Dermis microvascular lymphatic vessel endothelial cell (primary cell): ENCODE measurements around the gene CNKSR3. TPM values are rescaled to one million over a fixed set of nuclear protein-coding genes. Genes with fewer than 3 reads are reported as not detected.

Source experiments
- DNase-seq, 2 donors: peaks; one replicate each; pipeline versions ENCODE4 v3.0.0 to v3.0.0-alpha.2; 2010; ENCODE audit warnings: low read depth in 2 of 2
- total RNA-seq: library from RNA; depleted of rRNA; stranded (reverse); fragments of >200 nt; gene quantifications from 2 replicates; pipeline ENCODE4 v1.2.1, GENCODE V29; 2014

CNKSR3 gene
- total RNA-seq, 1 donor from 2014 or later, result 6.8 TPM

DNA sequence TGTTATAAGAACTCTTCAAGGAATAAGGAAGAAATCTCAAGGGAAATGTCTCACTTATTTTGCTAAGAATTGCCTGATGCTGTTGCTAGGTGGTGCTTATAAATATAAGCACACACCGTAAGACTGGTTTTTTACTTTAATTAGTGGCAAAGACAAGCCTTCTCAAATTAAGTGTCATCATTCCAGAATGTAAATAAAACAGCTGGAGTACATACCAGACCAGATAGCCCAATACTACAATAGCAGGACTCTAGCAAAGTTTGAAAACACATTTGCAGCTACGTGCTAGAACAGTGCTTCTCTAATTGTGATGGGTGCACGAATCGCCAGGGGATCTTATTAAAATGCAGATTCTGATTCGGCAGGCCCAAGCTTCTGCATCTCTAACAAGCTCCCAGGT lies 6.8 kb downstream of the CNKSR3 start:
- DNase-seq, result no peak

DNA sequence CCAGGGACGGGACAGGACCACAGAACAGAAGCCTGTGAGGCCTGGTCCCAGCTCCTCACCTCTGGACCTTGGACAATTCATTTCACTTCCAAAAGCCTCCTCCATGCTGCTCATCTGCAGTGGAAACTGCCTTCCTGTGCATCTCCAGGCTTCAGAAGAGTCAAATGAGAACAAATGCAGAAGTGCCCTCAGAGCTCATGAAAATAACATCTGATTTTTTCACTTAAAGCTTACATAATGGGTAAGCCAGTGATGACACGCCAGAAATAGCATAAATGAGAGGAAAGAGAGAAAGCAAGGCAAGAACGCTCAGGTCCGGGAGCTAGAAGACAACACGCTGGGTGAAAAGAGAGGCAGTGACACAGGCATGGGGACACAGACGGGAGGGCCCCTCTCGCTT lies 7.9 kb downstream of the CNKSR3 start:
- DNase-seq, result no peak

DNA sequence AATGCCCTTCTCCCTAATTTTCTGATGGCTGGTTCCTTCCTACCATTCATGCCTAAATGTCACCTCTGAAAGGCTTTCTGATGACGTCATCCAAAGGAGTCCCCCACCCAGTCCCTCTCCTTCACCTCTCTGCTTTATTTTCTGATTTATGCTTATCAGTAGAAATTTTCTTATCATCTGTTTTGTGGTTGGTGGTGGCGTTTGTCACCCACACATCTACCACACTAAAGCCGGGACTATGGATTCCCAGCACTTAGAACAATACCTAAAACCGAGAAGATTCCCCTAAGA lies 9.0 kb downstream of the CNKSR3 start:
- no peak for DNase-seq

DNA sequence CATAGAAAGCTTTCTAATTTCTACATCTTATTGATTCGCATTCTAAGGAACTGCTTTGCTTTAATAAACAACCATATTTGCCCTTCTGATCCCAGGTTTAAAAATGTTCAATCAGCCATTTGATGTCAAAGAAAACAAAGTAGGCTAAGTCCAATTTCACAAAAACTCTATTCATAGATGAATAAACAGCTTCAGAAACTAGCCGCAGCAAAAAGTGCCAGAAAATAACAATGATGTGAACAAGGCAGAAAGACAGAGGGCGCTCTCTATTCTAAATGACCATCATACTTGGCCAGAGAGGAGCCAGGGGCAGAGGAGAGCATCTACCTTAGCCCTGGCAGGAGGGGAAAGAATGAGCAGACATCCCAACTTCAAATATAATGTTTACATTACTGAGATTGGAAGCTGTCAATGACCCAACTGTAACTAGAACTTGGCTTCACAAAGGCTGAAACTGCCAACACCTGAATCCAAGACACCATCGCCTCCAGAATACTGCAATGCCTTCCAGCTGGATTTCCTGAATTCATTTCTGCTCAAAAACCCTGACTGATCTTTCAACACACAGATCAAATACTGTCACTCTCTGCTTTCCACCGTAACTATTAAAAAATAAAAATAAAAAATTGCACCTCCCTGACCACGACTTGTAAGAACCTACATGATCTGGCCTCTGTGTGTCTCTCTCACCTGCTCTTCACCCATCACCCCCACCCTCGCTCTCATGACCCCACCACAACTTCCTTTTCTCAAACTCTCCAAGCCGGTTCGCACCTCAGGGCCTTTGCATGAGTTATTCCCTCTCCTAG lies 9.5 kb downstream of the CNKSR3 start:
- peak; percentile 53 to 68 for DNase-seq

DNA sequence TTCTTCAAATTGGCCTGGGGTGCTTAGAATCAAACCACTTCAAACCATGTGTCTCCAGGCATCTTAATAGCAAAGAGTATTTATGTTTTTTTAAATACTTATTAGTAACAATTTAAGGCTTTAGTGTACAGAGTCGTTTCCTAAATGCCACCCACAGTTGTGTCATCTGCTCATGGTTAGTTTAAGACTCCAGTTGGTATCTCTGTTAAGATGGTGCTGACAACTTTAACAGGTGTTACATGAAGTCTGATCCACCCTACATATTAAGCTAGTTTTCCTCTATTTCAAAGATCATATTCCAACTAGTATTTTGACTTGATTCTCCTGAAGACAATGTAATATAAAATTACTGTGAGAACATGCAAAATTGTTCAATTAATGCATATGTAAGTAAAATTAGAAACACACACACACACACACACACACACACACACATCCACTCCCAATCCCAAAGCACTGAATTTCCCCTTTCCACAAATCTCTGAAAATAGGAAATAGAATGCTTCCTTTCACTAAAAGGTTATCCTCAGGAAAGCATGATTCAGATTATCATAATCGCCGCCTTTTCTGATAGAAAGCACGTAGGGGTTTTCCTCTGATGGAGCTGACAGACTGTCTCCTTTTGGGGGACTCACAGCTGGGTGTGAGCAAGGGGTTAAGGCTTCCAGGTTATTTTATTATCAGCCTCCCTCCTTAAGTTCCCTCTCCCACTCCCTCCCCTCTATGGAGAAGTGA lies 10.5 kb downstream of the CNKSR3 start:
- DNase-seq, result peak; percentile 84 to 87

DNA sequence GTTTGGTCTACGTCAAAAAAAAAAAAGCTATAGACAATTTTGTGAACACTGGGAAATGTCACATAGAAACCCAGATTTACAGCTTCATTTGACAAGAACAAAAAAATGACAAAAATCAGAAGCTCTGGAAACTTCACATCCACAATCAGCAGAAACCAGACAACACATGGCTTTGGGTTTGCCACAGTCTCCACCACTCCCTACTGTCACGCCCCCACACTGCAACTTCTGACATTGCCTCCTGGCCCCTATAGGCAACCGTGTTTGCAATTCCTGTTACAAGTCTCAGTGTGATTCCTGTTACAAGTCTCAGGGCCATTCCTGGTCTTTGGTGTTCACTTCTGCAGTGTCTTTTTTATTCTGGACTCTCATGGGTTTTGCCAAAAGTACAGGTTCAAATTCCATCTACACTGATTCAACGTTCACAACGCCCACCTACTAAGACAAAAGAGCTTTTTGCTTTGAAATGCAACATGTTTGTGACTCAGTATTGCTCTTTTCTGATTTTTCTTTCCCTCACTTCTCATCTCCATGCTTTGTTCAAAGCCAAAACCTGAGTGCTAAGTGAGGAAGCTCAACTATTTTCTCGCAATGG lies 12.0 kb downstream of the CNKSR3 start:
- no peak for DNase-seq

DNA sequence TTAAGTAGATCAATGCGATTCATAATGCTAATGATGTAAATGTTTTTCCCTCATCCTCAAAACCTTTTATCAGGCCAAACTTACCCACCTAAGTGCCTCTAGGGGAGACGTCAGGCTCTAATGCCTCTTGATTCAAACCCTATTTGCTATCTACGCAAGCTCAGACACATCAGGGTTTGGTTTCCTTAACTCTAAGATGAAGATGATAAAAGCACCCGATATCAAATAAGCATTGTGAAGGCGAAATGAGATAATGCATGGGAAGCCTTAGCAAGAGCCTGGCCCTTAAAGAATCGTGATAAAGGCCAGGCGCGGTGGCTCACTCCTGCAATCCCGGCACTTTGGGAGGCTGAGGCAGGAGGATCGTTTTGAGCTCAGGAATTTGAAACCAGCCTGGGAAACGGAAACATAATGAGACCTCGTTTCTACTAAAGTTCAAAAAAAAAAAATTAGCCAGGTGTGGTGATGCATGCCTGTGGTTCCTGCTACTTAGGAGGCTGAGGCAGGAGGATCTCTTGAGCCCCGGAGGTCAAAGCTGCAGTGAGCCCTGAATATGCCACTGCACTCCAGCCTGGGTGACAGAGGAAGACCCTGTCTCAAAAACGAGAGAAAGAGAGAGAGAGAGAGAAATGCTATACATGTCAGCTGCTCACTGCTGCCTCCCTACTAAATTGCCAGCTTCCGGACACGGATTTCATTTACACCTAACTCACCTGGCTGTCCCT lies 13.5 kb downstream of the CNKSR3 start:
- DNase-seq, result no peak

DNA sequence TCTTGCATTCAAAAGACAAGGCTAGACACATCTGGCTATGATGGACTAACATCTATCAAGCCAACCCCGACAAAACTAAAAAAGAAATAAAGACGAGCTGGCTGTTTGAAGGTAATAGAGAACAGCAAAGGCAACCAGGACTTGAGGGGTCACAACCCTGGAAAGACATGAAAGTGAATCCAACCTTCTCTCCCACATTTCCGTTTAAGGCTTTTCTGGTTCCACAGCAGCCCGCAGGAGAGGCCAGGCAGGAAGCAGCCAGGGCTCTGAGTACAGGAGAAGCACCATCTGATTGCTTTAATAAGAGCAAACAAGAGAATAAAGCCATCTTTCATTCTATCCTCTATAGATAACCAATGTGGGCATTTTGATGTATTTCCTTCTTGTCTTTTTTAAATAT lies 14.3 kb downstream of the CNKSR3 start:
- DNase-seq, result no peak

DNA sequence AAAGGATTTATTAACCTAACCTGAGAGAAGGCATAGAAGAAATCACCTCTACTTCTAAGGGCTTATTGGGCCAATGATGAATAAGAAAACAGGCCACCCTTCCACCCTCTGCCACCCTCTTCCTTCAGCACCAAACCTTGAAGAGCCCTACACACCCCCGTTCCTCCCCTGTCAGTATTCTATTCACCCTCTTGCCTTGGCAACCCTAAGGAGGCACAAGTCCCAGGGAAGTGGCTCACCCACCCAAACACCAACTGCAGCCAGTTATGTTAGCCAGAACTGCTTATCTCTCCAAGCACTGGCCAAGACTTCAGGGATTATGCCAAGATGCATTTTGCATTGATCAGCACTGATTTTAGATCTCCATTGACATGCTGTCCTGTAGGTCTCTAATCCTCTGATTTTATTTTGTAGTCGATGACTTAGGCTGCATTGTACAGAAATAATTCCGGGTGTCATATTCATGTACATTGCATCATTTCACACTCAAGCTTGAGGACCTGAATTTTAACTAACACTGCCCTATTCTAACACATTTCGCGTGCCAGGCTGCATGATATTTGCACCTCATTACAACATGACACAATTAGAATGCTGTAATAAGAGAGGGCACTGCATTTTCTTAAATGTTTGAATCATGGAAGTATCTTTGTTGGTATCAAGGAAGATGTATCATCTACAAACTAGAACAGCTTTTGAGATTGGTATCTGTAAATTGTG lies 15.7 kb downstream of the CNKSR3 start:
- no peak for DNase-seq

DNA sequence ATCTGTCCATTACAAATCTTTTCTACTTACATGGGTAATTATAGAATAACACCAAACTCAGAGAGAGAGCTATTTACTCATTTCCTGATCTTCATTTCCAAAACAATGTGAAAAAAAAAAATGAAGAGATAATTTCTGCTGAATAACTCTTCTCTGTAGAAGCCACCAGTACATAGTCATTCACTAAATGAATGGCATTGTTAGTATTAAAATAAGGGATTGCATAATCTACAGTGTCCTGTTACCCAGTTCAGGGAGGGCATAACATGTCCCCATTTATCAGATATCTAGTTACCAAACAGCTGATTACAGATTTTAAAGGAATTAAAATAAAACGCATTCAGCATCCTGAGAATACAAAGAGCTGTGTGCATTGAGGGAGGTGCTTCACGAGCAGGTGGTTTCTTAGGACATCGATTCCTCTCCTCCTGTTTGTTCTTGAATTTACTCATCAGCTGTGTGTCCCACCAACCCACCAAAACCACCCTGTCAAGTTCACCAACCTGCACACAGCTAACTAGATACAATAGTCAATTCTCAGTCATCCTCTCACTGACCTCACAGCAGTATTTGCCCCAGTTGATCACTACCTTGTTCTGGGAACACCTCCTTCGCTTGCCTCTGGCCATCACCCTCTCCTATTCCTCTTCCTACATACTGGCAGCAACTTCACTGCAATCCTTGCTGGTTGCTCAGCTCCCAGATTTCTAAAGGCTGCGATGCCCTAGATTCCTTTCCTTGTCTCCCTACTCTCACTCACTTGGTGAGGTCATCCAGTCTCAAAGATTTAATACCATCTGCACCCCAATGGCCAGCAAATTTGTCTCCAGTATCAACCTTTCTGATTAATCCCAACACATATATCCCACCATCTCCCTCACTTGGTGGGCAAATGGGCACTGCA lies 18.7 kb downstream of the CNKSR3 start:
- peak; percentile 52 to 55 for DNase-seq

DNA sequence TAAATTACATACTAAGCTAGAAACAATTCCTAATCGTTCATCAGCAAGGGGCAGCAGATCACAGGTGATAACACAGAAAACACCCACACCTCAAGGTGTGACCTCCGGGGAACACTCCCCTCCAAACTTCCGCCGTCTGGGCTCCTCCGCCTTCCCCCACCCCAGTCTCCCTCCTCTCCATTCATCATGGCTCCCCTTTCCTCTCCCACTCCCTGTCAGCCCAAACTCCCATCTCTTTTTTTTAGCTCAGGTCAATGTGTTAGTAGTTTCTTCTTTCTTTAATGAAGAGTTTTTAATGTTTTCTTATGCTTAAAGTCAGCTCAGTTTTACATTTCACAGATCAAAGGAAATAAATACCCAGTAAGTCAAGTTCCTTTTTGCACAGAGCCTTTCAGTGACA lies 20.7 kb downstream of the CNKSR3 start:
- DNase-seq, result no peak

DNA sequence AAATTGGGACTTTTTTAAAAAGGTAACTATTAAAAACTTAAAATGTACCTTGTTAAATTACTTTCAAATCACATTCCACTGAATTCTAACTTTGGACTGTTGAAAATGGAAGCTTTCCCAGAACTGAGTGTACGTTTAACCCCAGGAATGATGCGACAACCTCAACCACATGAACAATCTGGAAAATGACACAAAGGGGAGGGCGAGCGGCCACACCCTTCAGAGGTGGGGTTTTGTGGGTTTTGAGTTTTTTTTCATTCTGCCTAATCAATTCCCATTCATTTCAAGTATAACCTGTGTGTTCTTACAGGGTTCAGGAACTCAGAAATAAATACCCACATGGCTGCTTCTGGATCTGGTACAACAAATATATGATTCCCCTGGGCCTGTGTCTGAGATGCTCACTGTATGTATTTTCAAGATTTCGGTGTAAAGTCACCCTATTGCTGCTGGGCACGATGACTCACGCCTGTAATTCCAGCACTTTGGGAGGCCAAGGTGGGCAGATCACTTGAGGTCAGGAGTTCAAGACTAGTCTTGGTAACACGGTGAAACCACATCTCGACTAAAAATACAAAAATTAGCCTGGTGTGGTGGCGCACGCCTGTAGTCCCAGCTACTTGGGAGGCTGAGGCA lies 21.6 kb downstream of the CNKSR3 start:
- no peak for DNase-seq

DNA sequence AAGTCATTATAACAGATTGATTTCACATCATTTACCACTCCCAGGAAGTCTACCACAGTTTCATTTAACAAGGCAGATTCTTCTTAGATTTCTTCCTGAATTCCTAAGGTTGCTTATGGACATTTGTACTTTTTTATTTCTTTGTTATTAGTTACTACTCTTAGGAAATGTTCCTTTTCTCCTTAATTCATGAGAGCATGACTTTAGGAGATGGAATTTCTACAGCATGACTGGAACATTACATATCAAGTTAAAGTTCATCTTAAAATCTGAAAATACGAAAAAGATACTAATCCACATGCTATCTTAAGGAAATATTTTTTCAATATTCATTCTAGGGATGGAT lies 22.3 kb downstream of the CNKSR3 start:
- DNase-seq, result no peak

DNA sequence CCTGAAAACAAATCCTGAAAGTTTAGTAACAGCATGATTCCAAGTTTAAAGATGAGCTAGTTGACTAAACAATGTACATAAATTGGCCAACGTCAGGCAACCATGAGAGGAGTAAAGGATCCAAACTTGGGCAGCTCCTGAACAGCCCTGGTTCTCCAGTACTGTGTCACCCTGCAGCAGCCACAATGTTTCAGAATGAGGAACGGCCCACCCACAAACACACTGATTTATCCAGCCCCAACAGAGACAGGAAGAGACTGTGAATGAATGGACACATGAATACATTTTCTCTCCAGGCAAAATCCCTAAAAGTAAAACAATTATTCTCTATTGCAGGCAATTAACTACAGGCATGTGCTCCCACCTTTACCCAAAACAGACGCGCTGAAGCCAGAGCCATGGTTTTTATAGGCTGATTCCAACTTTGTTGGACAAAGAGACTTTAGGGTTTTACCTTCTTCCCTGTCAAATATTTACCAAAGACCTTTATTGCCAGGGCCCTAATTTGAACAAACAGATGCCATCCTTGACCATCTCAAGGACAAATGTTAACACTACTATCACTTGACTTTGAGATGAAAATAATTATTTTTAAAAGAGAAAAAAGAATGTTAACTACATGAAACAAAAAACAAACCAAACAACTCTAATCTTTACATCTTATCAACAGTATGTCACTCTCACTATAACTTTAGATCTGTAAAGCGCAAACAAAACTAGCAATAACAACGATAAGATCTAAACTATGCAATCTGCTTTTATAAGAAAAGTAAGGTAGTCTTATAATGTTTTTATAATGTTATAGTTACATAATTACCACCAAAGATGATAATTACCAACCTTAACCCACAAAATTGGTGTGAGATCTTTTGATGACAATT lies 22.9 kb downstream of the CNKSR3 start:
- DNase-seq, result peak in 1 of 2 donors; percentile 44

DNA sequence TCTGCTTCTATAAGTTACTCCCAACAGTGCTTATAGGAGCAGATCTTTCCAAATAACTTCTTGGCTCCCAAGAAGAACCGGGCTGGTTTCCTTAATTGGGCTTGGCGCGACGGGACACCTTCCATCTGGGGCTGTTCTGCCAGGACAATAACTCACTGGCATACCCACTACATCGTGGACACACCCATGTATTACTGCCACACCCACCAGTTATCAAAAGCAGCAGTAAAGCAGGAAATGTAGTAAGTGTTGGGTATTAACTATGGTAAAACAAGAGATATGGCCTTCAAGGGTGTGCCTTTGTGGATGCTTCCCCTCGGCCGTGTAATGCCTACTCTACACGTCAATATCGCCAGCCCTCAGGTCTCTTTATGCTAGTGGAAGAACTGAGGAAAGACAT lies 24.7 kb downstream of the CNKSR3 start:
- DNase-seq, result no peak

DNA sequence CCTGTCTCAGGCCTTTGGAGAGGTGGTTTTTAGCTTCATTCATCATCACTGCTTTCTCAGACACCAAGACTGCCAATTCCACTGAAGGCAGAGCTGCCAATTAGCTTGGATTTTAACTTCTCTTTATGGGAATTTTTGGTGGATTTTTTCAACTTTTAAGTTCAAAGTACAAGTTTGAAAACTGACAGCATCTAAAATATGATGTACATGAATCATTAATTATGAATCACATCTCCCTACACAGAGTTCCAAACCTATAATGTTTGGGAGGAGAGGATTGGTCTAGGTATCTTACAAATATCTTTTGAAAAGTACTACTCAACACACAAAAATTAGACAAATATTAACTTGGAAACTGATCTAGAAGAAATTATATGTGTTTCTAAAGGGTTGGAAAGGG lies 25.5 kb downstream of the CNKSR3 start:
- DNase-seq, result no peak

DNA sequence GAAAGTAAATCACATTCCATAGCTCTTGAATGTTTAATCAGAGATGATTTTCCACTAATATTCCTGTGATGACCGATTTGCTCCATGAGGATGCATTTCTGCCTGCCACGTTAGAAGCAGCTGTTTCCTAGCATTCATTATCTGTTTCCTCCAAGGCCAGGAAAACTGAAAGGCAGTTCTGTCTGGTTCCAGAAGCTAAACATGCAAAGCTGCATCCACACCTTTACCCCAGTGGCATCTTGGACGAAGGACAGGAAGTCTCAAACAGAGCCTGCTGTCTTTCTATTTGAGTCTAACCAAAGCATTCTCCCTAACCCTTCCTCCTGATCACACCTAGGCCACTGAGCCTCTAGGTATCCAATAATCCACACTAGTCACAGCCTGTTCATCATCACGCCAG lies 27.6 kb downstream of the CNKSR3 start:
- DNase-seq, result peak; percentile 97 to 98

DNA sequence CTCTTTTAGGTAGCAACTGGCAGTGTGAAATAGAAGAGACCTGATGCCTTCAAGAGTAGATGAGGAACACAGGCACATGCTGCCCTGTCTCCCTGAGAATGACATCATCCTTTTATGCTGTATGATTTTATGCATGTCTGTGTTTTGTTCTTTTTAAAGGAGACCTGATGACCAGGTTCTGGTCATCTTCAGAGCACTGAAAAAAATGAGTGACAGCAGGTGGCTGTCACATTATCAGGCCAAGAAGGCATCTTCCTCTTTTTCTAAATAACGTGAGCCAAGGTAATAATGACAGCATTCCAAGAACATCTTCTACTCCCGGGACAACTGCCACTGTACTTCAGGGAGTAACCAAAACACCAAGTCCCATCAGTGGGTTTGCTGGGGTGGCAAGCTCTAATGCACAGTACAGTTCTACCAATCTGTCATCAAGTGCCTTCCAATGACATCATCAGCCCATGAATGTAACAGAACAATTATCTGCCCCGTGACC lies 28.9 kb downstream of the CNKSR3 start:
- peak in 1 of 2 donors; percentile 64 for DNase-seq
